SKM-1 treated with dmso at 0.1 percent for 144 hours (cell line): ENCODE data around the gene RPL22.
"Not testable (repeated sequence)": the region's sequence is repeated elsewhere in the genome, so short reads cannot be mapped to it uniquely, and the experiment has no call there.

Experiments
- DNase-seq: peaks from one replicate; lab custom pipeline; 2025; ENCODE audit not compliant: unreplicated experiment; lab: John Stamatoyannopoulos, UW

RPL22 gene

DNA sequence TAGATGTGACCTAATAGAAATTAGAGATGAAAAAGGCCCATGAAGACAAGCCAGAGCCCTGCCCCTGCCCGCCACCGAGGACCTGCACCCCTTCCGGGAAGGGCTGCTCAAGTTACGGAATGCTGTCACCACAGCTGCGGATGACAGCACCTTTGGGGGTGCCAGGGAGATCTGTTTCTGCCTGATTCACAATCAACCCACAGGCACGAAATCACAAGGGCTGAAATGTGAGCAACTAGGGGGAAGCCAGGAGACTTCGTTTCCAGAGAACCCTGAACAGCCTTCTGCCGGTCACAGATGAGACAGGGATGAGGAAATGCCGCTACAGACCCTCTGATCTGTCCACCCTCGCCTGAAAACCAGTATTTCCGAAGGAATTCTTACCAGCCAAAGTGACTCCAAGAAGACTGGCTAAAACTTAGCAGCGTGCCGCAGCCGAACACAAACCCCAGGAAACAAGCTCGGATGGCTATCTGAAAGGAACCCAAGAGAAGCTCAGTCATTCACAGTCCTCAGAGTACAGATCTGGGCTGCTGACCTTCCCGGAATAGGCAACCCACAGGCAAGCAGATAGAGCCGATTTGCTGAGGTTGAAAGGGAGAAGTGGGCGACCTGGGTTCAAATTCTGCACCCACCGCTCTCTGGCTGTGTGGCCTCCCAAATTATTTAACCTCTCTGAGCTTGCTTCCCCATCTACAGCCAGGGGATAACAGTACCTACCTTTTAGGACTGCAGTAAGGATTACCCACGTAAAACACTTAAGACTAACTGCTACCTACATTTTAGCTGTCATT, 35.3 kb upstream of the RPL22 start:
- DNase-seq: no peak

GRCh38 chr1:6233376-6233775, 34.0 kb upstream of the RPL22 start:
- DNase-seq: no peak

DNA sequence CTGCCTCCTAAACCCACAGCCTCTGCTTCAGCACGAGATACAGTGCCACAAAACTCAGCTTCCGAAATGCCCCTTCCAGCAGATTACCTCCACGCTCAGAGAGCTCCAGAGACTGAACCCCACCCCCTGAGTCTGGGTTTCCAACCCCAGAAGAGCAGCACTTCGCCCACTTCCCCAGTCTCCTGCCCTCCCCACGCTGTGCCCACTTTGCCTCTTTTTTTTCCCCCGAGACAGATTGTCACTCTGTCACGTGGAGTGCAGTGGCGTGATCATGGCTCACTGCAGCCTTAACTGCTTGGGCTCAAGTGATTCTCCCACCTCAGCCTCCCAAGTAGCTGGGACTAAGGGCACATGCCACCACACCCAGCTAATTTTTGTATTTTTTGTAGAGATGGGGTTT, 26.3 kb upstream of the RPL22 start:
- DNase-seq: no peak

DNA sequence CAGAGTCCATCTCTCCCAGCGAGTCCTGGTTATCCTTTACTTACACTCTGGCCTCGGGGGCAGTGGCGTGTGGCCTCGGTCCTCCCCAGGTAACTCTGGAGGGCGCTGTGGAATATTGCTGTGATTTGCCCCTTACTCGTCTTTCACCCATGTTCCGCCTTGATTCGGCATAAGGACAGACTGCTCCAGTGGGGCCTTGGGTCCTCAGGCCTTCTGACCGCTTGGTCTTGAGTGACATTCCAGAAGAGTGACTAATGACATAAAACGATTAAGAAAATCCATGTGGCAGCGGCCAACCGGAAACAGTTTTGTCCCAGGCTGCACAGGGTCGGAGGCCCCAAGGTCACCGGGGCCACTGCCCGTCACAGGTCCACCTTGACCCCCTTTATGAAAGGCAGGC, 25.3 kb upstream of the RPL22 start:
- no peak for DNase-seq

GRCh38 chr1:6223617-6224016, 24.2 kb upstream of the RPL22 start:
- DNase-seq: no peak

GRCh38 chr1:6222636-6223035, 23.2 kb upstream of the RPL22 start:
- no peak for DNase-seq

- DNase-seq: no peak
Observed at GRCh38 chr1:6221210-6221784, 21.9 kb upstream of the RPL22 start.

DNA sequence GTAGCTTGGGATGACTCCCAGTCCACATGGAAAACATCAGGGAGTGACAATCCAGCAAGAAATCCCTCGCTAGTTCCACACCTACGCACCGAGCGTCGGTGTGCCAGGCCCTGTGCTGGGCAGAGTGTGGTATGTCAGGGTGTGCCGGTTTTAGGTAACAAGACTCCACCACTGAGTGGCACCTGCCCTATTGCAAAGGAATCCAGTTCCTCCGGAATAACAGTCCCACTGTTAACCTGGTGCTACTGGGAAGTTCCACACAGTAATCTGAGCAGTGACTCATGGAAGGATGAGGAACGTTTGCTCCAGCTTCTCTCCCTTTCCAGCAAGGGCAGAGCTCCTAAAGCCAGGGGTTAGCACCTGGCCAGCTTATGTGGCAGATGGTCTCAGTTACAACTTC, 20.8 kb upstream of the RPL22 start:
- DNase-seq: no peak

GRCh38 chr1:6219641-6220040, 20.2 kb upstream of the RPL22 start:
- not testable (repeated sequence) for DNase-seq

- no peak for DNase-seq
Observed at GRCh38 chr1:6218375-6219164, 19.2 kb upstream of the RPL22 start.

- peak; percentile 18 for DNase-seq
Observed at GRCh38 chr1:6212193-6212959, 13.0 kb upstream of the RPL22 start.

DNA sequence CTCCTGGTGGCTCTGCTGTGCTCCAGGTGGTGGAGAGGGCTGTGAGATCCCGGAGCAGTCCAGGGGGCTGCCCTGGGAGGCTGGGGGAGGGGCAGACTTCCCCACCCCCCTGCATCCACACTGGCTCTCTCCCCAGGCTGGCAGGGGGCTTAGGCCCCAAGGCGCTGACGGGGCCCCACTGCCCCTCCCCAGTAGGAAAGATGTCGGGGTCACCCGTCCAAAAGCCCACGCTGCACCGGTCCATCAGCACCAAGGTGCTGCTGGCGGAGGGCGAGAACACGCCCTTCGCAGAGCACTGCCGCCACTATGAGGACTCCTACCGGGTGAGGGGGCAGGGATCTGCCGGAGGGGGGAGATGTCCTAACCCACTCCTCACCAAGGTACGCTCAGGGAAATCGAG, 12.3 kb upstream of the RPL22 start:
- no peak for DNase-seq

- DNase-seq: no peak
Observed at GRCh38 chr1:6210591-6211355, 11.4 kb upstream of the RPL22 start.

- DNase-seq: peak; percentile 68
Observed at GRCh38 chr1:6209661-6210580, 10.5 kb upstream of the RPL22 start.

- DNase-seq: peak; percentile 34
Observed at GRCh38 chr1:6208723-6209660, 9.6 kb upstream of the RPL22 start.

- no peak for DNase-seq
Observed at GRCh38 chr1:6207921-6208320, 8.5 kb upstream of the RPL22 start.

DNA sequence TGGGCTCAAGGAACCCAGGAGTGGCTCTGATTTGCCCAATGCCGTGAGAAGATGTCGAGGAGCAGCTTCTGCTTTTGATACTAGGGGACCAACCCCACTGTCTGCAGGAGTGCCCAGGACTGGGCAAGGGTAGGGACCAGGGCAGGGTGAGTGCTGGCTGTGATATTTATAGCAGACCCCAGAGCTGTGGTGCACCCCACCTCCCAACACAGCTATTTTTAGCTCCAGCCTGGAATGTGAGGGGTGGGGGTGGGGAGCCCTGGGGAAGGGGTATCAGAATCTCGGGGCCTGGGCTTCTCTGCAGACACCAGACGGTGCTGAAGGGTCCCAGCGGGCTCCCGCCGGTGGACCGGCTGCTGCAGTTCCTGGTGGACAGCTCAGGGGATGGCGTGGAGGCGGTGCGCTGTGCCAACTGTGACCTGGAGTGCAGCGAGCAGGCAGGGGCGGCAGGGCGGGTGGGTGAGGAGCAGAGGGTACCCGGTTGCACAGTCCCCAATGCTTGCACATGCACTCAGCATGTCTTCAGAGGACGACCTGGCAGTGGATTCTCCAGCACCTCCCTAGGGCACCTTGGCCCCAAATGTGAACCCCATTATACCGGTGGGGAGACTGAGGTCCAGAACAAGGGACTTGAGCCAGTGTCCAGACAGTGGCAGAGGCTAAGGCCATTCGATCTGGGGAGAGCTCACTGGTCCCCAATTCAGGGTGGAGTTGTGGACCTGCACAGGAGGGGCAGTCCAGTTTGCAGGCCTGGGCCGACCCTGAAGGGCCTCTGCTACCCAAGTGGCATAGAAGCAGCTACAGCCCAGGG, 7.9 kb upstream of the RPL22 start:
- no peak for DNase-seq

DNA sequence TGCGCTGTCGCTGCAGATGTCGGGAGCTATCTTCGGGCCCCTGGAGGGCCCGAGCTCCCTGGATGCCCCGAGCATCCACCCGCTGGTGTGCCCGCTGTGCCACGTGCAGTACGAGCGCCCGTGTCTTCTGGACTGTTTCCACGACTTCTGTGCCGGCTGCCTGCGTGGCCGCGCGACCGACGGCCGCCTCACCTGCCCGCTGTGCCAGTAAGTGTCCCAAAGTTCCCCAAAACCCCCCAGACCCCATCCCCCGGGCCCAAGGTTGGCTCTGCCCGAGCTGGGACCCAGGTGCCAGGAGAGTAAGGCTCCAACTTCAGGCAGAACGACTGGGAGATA, 7.1 kb upstream of the RPL22 start:
- DNase-seq: no peak
